Measurements from ENCODE around the gene SPATA24. TPM values are rescaled to one million over a fixed set of nuclear protein-coding genes. Genes with fewer than 3 reads are reported as not detected.
"Not testable (repeated sequence)": the region's sequence is repeated elsewhere in the genome, so short reads cannot be mapped to it uniquely, and the experiment has no call there.

Gene SPATA24
- total and polyA plus RNA-seq, 10 donors, result 2.1 to 9.5 (median 4.3) TPM

DNA sequence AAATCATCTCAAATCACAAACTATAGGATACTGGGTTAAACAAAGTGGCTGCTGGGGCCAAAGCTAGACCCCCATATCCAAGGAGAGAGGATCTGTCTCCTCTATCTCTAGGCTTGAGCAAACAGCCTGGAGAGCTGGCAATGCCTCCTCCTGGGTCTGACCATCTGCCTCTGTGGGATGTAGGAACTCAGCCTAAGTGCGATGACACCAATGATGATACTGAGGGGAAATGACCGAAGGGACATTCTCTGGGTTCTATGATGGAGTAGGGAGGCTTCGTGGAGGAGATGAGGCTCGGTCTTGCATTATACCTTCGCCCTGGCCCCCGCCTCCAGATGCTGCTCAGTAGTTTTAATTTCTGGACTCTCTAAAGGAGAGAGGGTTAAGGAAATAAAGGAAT, 9.3 kb upstream of the SPATA24 start:
- intact Hi-C loops (cut with DNase I; ENCODE audit: low total_unique reads), result no loop called here
- Histone ChIP-seq H3K27ac (no peak overlapping the region), H3K4me1 (peaks cover 3 to 44% (median 20%) of the 10 kb centered on the region in 6 donors), H3K27me3 (replicated peaks in 1 of 7) (no peaks in the 10 kb centered on the region), H3K4me3 (no peak overlapping the region), H3K36me3 (peaks cover 0 to 6% (median 0%) of the 10 kb centered on the region in 6 donors), H3K9me3 (no peaks in the 10 kb centered on the region)
- WGBS, 5 donors, result 93 to 97% (median 95%) methylated on average over 6 of the region's 6 CpGs
- TF ChIP-seq POLR2AphosphoS5 (IDR thresholded peaks at IDR 0.05), result no peak
- no peak for TF ChIP-seq POLR2A (IDR thresholded peaks at IDR 0.05)
- TF ChIP-seq, protein P1, sequence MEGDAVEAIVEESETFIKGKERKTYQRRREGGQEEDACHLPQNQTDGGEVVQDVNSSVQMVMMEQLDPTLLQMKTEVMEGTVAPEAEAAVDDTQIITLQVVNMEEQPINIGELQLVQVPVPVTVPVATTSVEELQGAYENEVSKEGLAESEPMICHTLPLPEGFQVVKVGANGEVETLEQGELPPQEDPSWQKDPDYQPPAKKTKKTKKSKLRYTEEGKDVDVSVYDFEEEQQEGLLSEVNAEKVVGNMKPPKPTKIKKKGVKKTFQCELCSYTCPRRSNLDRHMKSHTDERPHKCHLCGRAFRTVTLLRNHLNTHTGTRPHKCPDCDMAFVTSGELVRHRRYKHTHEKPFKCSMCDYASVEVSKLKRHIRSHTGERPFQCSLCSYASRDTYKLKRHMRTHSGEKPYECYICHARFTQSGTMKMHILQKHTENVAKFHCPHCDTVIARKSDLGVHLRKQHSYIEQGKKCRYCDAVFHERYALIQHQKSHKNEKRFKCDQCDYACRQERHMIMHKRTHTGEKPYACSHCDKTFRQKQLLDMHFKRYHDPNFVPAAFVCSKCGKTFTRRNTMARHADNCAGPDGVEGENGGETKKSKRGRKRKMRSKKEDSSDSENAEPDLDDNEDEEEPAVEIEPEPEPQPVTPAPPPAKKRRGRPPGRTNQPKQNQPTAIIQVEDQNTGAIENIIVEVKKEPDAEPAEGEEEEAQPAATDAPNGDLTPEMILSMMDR (IDR thresholded peaks at IDR 0.05 in 8 of 11, conservative IDR thresholded peaks at IDR 0.05 in 3 of 11), result no peak
- no peak for DNase-seq

DNA sequence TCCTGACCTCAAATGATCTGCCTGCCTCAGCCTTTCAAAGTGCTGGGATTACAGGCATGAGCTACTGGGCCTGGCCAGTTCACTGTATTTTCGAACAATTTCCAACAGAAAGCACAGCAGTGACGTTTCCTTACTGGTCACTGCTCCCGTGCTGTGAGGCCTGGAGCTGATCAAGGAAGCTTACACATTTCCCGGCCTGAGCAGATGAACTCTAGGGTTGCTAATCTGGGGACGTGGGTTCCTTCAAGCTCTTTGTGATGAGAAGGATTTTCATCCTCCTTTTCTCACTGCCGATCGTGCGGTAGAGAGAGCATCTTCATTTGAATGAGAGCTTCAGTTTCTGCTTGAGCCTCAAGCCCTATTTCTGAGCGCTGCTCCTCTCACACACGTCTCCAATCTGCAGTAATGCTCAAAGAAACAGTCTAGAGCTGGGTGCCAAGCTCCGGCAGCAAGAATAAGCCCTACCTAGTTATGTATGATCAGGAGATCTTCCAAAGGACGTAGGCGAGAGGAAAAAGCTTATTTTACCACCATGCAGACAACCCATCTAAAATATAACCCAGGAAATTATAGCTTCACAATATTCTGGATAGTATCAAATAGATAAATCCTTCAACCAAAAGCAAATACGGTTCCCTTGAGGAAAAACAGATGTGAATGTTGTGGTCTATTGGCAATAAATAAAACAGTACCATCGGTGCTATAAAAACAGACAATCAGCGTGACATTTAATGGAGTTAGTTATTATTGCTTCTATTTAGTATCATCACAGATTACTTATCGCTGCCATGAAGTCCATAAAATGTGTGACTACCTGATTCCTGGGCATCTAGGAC, 7.3 kb upstream of the SPATA24 start:
- intact Hi-C loops (cut with DNase I; ENCODE audit: low total_unique reads), result no loop called here
- H3K9me3 ChIP-seq, result no peaks in the 10 kb centered on the region
- WGBS, 5 donors, result 91 to 95% (median 92%) methylated on average over 17 of the region's 17 CpGs
- TF ChIP-seq POLR2A (IDR thresholded peaks at IDR 0.05) (no peak), POLR2AphosphoS5 (IDR thresholded peaks at IDR 0.05) (no peak)
- TF ChIP-seq, protein P1 (IDR thresholded peaks at IDR 0.05 in 8 of 11, conservative IDR thresholded peaks at IDR 0.05 in 3 of 11), result no peak
- H3K27me3 ChIP-seq (replicated peaks in 1 of 7), result no peaks in the 10 kb centered on the region
- no peak overlapping the region for H3K27ac ChIP-seq
- H3K36me3 ChIP-seq, result no peaks in the 10 kb centered on the region
- DNase-seq, result no peak
- no peak overlapping the region for H3K4me3 ChIP-seq
- H3K4me1 ChIP-seq, result peaks cover 0 to 38% (median 17%) of the 10 kb centered on the region in 6 donors

DNA sequence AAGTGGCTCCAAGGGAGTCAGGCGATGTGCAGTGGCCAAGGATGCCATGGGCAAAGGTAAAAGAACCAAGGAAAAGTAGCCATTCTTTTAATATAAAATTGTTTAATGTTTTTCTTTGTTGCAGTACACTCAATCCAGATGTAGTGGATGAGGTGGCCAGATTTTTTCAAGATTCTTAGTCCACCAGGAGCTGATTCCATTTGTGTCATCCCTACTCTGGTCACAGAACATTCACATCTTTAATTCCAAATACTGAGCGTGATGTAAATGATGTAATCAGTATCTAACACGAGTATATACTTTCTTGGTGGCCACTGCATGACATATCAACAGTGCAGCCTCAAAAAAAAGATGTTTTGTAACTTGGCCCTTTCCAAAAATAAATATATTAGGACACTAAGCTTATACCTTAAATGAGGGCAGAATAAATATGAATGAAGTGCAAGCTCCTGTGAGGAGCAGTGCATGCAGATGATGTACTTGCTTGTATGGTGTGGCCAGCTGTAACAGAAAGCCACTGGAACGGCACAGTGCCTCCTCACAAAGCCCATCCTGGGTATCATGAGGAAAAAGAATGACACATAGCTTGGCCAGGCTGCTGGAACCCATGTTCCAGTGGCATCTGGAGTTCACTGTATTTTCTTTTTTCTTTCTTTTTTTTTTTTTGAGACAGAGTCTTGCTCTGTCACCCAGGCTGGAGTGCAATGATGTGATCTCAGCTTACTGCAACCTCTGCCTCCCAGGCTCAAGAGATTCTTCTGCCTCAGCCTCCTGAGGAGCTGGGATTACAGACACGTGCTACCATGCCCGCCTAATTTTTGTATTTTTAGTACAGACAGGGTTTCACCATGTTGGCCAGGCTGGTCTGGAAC, 6.5 kb upstream of the SPATA24 start:
- Histone ChIP-seq H3K9me3 (no peaks in the 10 kb centered on the region), H3K27me3 (replicated peaks in 1 of 7) (no peaks in the 10 kb centered on the region), H3K27ac (no peak overlapping the region), H3K4me1 (peaks cover 0 to 30% (median 14%) of the 10 kb centered on the region in 6 donors), H3K4me3 (no peak overlapping the region), H3K36me3 (no peaks in the 10 kb centered on the region)
- DNase-seq, result no peak
- WGBS, 5 donors, result 81 to 92% (median 88%) methylated on average over 6 of the region's 6 CpGs
- intact Hi-C loops (cut with DNase I; ENCODE audit: low total_unique reads), result no loop called here
- TF ChIP-seq POLR2A (IDR thresholded peaks at IDR 0.05), result no peak
- TF ChIP-seq, protein P1 (IDR thresholded peaks at IDR 0.05 in 8 of 11, conservative IDR thresholded peaks at IDR 0.05 in 3 of 11), result no peak
- TF ChIP-seq POLR2AphosphoS5 (IDR thresholded peaks at IDR 0.05), result no peak

DNA sequence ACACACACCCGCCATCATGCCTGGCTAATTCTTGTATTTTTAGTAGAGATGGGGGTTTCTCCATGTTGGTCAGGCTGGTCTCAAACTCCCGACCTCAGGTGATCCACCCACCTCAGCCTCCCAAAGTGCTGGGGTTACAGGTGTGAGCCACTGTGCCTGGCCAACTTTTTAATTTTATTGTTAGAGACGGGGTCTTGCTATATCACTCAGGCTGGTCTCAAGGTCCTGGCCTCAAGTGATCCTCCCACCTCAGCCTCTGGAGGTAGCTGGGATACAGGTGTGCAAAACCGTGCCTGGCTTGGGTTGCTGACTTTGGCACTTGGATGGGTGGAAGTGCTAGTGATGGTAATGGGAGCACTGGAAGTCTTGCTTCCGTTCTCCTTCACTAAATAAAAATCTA, 5.2 kb upstream of the SPATA24 start:
- H3K4me3 ChIP-seq; H3K36me3 ChIP-seq; H3K27ac ChIP-seq; intact Hi-C loops (cut with DNase I; ENCODE audit: low total_unique reads); DNase-seq; H3K27me3 ChIP-seq (replicated peaks in 1 of 7); H3K9me3 ChIP-seq: not testable (repeated sequence)
- WGBS, 5 donors, result 85 to 92% (median 90%) methylated on average over 5 of the region's 5 CpGs
- H3K4me1 ChIP-seq, result peaks cover 4 to 26% (median 14%) of the 10 kb centered on the region in 6 donors
